Kidney capillary endothelial cell (primary cell): Measurements from ENCODE around the gene PRKCD.

Experiments
- DNase-seq: peaks from one replicate; pipeline ENCODE4 v3.0.0-alpha.2; 2018; ENCODE audit warnings: low spot score

Gene PRKCD

DNA sequence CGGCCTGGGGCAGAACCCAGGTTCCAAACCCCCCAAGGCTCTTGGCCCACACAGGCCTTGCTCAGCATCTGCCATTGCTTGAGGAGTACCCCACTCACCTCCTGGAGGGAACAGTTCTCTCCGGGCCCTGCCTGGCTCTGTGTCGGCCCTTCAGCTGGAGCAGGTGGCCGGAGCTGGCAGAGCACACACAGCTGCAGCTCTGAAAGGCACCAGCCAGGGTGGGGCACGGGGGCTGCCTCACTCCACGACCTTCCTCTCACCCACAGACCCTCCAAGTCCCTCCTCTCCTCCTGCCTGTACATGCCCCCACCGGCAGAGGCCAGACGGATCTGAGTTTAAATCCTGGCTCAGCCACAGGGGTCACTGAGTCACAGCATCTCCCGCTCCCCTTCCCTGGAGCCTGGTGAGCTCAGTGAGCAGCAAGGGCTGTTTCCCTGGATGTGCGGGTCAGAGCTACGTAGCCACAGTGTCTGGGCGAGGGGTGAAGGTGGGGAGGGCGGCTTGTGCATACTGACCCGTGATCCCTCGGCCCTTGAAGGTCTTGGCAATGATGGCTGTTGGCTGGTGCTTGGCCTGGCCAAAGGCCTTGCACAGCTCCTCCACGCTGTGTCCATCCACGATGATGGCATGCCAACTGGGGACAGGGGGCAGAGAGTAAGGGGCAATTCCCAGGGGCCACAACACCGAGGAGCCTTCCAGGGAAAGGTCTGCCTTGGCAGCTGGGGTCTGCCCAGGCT, 71.8 kb downstream of the PRKCD start:
- no peak for DNase-seq

DNA sequence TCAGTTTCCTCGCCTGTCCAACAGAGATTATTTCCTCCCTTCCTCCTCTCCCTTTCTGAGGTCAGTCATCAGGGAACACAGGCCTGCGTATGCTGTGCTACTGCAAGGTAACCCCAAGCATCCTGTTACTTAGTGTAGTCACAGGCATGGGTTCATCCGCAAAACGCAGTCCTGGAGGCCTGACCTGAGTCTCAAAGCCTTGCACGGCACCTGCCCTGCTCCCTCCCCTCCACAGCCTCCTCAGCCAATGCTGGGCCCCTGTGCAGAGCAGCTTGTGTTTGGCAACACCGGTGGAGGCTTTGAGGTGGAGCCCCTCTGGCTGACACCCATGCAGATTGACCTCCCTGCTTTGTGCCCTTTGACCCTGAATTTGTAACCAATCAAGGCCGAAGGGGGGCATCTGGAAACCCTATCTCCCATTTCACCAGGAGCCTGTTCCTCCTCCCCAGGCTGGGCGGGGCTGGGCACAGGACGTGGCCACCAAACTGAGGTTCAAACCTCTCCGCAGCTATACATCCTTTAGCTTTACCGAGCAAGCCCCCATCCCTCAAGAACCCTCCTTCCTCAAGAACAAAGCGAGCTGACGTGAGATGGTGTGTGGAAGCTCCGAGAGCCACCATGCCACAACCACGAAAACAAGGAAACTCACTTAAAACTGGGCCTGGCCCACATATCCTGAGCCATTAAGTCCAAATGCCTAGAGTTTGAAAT, 73.3 kb downstream of the PRKCD start:
- DNase-seq, result no peak

DNA sequence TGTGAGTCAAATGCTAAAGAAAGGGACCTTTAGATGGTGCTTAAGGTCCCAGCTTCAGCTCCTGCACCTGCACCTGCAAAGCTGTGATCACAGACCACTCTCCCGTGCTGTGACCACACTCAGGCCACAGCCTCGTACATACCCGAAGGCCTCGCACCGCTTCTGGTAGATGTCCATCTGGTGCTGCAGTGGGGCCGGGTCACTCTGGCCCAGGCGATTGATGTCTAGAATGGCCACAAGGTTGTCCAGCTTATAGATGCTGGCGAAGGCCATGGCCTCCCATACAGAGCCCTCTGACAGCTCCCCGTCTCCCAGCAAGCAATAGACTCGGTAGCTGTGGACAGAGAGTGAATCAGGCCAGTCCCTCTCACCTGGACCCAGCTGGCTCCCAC, 73.8 kb downstream of the PRKCD start:
- DNase-seq, result no peak

DNA sequence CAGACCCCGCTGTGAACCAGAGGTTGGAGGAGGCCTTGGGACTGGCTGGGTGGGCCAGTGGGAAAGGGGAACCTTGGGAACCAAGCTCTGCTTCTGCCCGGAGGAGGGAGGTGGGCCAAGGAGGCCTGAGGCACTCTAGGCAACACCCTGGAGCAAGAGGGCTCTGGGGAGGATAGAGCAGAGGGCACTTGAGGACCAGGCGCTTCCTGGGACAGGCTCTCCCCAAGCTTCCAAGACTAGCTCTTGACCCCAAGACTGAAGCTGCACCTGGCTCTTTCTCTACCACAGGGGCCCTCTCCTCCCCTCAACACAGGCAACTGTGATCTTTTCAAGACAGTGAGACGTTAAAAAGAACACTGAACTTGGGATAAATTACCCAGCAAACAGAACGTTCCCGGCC, 74.5 kb downstream of the PRKCD start:
- no peak for DNase-seq

DNA sequence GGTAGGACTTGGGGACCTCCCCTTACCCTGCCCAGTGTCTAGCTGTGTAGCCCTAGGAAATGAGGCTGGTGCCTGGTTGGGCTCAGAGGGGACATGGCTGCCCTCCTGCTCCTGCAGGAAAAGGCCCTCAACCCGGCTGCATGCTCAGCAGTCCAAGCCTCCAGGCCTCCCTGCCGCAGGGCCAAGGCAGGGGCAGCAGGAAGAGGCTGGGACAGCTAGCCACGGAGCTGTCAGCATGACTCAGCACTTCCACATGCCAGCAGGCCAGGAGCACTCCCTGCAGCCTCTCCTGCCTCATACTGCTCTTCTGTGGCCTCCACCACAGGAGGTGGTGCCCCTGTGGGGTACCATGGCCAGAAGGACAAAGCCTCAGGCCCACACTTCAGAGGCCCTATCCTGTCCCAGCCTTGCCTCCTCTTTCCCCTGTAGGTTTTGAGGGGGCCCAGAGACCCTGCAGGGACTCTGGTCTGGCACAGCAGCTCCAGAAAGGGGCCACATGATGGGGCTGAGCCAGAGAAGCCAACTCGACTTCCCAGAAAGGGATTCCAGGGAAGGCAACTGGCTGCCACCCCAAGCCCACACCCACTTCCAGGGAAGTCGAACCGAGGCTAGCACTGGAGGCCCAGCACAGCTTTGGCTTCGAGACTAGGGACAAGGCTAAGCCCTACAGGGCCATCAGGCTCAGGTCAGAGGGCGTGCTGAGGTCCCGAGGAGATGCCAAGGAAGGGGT, 75.3 kb downstream of the PRKCD start:
- peak; percentile 93 for DNase-seq

DNA sequence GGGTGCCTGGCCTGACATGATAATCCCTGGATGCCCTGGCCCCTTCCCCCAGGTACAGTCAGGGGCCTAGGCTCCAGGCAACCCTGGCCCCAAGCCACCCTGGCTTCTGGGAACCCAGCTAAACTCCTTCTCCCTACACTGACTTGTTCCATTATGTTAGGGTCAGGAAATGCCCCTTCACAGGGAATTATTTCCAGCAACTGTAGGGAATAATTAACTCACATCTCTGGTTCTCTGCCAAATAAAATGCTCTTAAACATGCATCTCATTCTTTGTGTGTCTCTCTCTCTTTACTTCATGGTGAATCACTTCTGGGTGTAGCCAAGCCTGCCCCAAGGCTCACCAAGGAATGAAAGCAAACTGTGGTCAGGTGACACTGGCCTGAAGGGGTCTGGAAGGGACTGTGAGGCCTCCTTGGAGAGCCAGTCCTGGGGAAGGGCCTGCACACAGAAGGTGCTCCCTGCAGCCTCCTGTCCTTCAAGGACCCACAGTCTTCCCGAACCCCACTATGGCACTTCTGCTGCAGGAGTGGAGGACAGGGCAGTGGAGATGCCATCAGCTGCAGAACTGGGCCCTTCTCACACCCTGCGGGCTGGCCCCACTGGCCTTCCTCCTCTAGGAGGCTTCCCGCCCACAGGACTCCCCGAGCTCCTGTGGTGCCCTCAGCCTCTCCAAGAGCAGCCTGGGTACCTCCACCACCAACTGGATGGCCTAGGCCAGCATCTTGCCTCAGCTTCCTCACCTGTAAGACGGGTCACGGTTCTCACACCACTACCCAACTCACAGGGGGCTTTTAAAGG, 77.2 kb downstream of the PRKCD start:
- peak; percentile 86 for DNase-seq

DNA sequence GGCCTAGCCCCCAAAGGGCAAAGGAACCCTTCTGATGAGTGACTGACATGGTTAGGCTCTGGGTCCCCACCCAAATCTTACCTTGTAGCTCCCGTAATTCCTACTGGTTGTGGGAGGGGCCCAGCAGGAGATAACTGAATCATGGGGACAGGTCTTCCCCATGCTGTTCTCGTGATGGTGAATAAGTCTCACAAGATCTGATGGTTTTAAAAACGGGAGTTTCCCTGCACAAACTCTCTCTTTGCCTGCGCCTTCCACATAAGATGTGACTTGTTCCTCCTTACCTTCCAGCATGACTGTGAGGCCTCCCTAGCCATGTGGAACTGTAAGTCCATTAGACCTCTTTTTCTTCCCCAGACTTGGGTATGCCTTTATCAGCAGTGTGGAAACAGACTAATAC, 77.9 kb downstream of the PRKCD start:
- no peak for DNase-seq

DNA sequence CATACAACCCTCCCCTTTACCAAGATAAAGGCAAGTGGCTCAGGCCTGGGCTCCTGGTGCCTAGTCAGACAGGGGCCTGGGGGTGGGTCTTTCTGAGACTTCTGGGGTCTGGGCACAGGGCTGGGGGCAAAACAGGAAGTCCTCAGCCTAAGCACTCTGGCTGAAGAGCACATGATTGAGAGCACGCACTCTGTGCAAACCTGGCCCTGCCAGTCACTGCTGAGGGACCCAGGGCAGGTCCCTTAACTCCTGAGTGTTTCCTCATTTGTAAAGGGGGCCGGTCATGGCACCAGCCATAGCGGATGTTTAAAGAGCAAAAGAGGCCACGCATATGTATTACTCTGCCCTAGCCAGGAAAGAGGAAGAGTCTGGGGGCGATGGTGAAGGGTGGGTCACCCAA, 78.8 kb downstream of the PRKCD start:
- DNase-seq, result no peak

DNA sequence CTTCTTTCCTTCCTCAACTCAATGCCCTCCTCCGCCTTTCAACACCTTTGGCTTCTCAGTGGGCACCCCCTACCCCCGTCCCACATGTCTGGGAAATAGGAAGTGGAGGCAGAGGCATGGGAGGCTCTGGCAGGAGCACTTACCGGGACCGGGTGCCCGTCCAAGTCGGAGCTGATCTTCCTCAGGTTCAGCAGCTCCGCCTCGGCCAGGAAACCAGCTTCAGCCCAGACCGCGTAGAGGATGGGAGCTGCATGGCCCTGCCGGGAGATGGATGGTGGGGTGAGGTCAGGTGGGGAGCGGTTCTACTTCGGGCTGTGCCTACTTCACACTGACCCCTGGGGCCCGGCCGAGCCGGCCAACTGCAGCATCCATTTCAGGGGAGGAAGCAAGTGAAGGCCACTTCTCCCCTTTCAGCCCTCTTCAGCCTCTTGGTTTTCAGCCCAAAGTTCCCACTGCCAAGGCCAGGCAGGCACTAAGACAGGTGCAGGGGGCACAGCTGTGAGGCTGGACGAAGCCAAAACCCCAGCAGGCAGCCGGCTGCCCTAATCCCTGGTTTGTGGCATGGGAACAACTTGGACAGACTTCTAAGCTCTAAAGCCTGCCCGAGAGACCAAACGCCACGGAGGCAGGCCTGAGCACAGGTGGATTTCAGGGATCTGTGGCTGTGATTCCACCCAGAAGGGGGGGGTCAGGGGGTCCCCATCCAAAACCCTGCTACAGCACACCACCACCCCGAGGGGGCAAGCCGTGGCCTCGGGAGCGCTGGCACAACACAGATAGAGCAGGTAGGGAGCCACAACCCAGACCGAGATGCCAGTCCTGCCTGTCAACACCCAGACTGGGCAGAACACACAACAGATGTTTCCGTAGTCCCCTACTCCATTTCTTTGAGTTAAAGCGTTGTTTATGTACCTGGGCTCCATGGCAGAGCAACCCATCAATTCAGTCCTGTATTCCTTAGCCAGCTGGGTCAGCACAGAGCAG, 80.3 kb downstream of the PRKCD start:
- no peak for DNase-seq

DNA sequence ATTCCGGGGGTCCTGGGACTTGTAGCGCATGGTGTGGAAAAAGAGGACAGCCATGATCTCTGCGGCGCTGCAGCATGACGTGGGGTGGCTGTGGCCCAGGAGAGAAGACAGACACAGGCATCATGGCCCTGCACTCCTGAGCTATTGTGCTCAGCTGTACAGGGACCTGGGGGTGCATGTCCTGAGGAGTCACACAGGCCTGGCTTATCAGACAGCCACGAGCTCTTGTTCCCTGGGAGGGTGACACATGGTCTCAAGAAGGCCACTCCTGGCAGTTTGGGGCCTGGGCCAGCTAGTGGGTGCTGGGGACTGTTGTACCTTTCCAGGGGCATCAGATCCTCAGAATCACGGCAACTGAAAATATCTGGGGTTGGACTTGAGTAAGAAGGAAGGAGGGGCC, 81.1 kb downstream of the PRKCD start:
- no peak for DNase-seq
